GM12878 (cell line): ENCODE data around the gene FCRLB. TPM values are rescaled to one million over a fixed set of nuclear protein-coding genes. Genes with fewer than 3 reads are reported as not detected.

ENCODE experiments used
- BCL11A ChIP-seq: IDR thresholded peaks from 2 replicates; pipeline ENCODE4 v1.6.1; 2011; ENCODE audit warnings: low read depth, low read length
- CBX3 ChIP-seq: fragments of 200-600 bp; sonication (generic); IDR thresholded peaks from 2 replicates; pipeline ENCODE4 v1.6.1; 2016; ENCODE audit warnings: low read depth, borderline replicate concordance
- CBX5 ChIP-seq: sonication (generic); IDR thresholded peaks from 2 replicates; pipeline ENCODE4 v1.6.1; 2016; ENCODE audit warnings: low read depth, moderate library complexity, mild to moderate bottlenecking, inconsistent platforms
- CEBPB ChIP-seq, 2 experiments: fragments of 150-350 bp in 1 of 2; IDR thresholded peaks; 2 replicates each; pipeline ENCODE4 v1.6.1; 2012 to 2014; ENCODE audit warnings: low read depth in 2 of 2, low read length in 2 of 2, borderline replicate concordance in 1 of 2, inconsistent platforms in 1 of 2
- CHD4 ChIP-seq: fragments of 200-600 bp; sonication (generic); IDR thresholded peaks from 2 replicates; pipeline ENCODE4 v1.6.1; 2016; ENCODE audit warnings: mild to moderate bottlenecking
- CREB1 ChIP-seq: IDR thresholded peaks from 2 replicates; pipeline ENCODE4 v1.6.1; 2012; ENCODE audit warnings: low read depth, mild to moderate bottlenecking, inconsistent platforms
- ESRRA ChIP-seq: IDR thresholded peaks from 2 replicates; pipeline ENCODE4 v1.6.1; 2012; ENCODE audit warnings: mild to moderate bottlenecking, low read length, improper control_type of control experiment
- FOS ChIP-seq: IDR thresholded peaks from 3 replicates; pipeline ENCODE4 v1.6.1; 2011; ENCODE audit warnings: borderline replicate concordance; ENCODE audit not compliant: insufficient read length; ENCODE audit errors: extremely low read depth
- GABPA ChIP-seq: IDR thresholded peaks from 2 replicates; pipeline ENCODE4 v1.6.1; 2014; ENCODE audit warnings: antibody characterized with exemption, low read depth, mild to moderate bottlenecking, inconsistent platforms
- IKZF2 ChIP-seq, 2 experiments: fragments of 450-650 bp; IDR thresholded peaks; 2 replicates each; pipeline ENCODE4 v1.6.1; 2017; ENCODE audit warnings: mild to moderate bottlenecking in 2 of 2, moderate library complexity in 2 of 2
- IRF4 ChIP-seq: IDR thresholded peaks from 2 replicates; pipeline ENCODE4 v1.6.1; 2011; ENCODE audit warnings: low read depth, low read length
- JUNB ChIP-seq: IDR thresholded peaks from 2 replicates; pipeline ENCODE4 v1.6.1; 2016; ENCODE audit warnings: antibody characterized with exemption, mild to moderate bottlenecking
- KAT2A ChIP-seq: conservative IDR thresholded peaks from 2 replicates; pipeline ENCODE4 v1.6.1; 2011; ENCODE audit warnings: low read depth, low read length; ENCODE audit not compliant: control insufficient read depth
- LARP7 ChIP-seq: fragments of 450-650 bp; IDR thresholded peaks from 2 replicates; pipeline ENCODE4 v1.6.1; 2017; ENCODE audit warnings: mild to moderate bottlenecking
- NBN ChIP-seq: fragments of 450-650 bp; IDR thresholded peaks from 2 replicates; pipeline ENCODE4 v1.6.1; 2016
- SREBF1 ChIP-seq: IDR thresholded peaks from 2 replicates; pipeline ENCODE4 v1.6.1; 2012; ENCODE audit warnings: mild to moderate bottlenecking, low read length
- SREBF2 ChIP-seq: IDR thresholded peaks from 2 replicates; pipeline ENCODE4 v1.6.1; 2012; ENCODE audit warnings: mild to moderate bottlenecking, low read length
- STAT3 ChIP-seq: IDR thresholded peaks from 2 replicates; pipeline ENCODE4 v1.6.1; 2011; ENCODE audit warnings: low read depth, low read length, improper control_type of control experiment
- TCF7 ChIP-seq: IDR thresholded peaks from 2 replicates; pipeline ENCODE4 v1.6.1; 2014; ENCODE audit warnings: antibody characterized with exemption, borderline replicate concordance
- ZBTB33 ChIP-seq: fragments of 450-650 bp; IDR thresholded peaks from 2 replicates; pipeline ENCODE4 v1.6.1; 2017; ENCODE audit warnings: mild to moderate bottlenecking
- ZNF217 ChIP-seq: fragments of 450-650 bp; IDR thresholded peaks from 2 replicates; pipeline ENCODE4 v1.6.1; 2017; ENCODE audit warnings: antibody characterized with exemption, mild to moderate bottlenecking
- polyA plus RNA-seq, 11 experiments: library from polyadenylated mRNA; depleted of rRNA in 4 of 11; unstranded in 6 of 11; stranded (reverse) in 5 of 11; fragments of >200 nt; fragmentation: Nextera tagmentation in 4 of 11; fragmentation: Illumina TruSeq in 1 of 11; extraction: Ambion mirVana in 4 of 11; extraction: Trizol in 1 of 11; gene quantifications; 1 replicate in 1 of 11; 2 replicates in 10 of 11; pipeline versions ENCODE4 v1.2.1 to v1.2.3, GENCODE V29; 2011 to 2016; ENCODE audit warnings: inconsistent platforms in 2 of 11, missing spikeins in 2 of 11, low read depth in 1 of 11
- total RNA-seq, 4 experiments: library from RNA; depleted of rRNA in 3 of 4; stranded (reverse); fragments of >200 nt in 3 of 4; fragmentation: Illumina TruSeq in 1 of 4; extraction: Trizol in 1 of 4; gene quantifications; 2 replicates each; pipeline versions ENCODE4 v1.2.1 to v1.2.3, GENCODE V29; 2013 to 2021
- TF ChIP-seq, protein P1 (sequence below): fragments of 450-650 bp; IDR thresholded peaks from 2 replicates; pipeline ENCODE4 v1.6.1; 2016; ENCODE audit warnings: mild to moderate bottlenecking
- TF ChIP-seq, protein P2 (sequence below): fragments of 450-650 bp; IDR thresholded peaks from 2 replicates; pipeline ENCODE4 v1.6.1; 2017; ENCODE audit warnings: borderline replicate concordance
- TF ChIP-seq, protein P3 (sequence below): fragments of 450-650 bp; IDR thresholded peaks from 2 replicates; pipeline ENCODE4 v1.6.1; 2016; ENCODE audit warnings: mild to moderate bottlenecking, moderate library complexity, borderline replicate concordance

FCRLB gene
- total and polyA plus RNA-seq, 10 of the 15 experiments (the other 5 are each of a cell fraction or from before 2014, with no cell fraction given): 0.55 to 11.7 (median 5.6) TPM

DNA sequence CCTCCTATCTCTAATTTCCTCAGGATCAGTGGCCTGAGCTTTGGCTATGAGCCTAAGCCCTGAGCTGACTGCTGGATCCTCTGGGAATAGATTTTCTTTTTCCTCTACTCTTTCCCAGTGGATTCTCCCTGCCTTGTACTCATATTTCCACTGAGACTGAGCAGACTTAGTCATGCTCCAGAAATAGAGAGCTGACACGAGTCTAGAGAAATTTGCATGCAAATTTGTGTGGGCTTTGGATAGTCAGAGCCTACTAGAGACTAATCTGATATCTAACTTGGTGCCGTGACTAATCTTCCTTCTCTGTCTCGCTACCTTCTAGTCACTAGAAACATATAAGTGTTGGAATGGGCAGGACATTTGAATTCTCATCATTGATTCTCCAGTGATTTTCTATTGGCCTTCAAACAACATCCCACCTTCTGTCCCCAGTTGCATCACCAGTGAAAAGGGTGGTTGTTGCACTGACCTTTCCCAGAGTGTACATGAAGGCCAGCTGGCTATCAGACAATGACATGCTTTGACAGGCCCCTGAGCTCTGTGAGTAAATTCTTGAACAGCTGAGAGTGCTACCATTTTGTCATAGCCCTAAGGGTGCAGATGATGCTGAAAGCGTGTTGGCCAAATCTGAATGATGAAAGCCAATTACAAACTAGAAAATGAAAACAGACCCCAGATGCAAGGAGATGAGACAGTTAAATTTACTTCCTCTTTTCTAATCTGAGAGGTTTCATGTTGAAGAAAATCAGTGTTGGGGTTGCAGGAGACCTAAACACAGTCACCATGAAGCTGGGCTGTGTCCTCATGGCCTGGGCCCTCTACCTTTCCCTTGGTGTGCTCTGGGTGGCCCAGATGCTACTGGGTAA is 14.6 kb upstream of the FCRLB start, which contains the start of gene FCRLA (continued):
- TF ChIP-seq BCL11A: peak; percentile 64; the same call in 1 of the 2 replicates
- peak; percentile 89 for TF ChIP-seq JUNB
- TF ChIP-seq, protein P1, sequence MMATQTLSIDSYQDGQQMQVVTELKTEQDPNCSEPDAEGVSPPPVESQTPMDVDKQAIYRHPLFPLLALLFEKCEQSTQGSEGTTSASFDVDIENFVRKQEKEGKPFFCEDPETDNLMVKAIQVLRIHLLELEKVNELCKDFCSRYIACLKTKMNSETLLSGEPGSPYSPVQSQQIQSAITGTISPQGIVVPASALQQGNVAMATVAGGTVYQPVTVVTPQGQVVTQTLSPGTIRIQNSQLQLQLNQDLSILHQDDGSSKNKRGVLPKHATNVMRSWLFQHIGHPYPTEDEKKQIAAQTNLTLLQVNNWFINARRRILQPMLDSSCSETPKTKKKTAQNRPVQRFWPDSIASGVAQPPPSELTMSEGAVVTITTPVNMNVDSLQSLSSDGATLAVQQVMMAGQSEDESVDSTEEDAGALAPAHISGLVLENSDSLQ: peak; percentile 76
- TF ChIP-seq ZBTB33: no peak
- TF ChIP-seq, protein P2, sequence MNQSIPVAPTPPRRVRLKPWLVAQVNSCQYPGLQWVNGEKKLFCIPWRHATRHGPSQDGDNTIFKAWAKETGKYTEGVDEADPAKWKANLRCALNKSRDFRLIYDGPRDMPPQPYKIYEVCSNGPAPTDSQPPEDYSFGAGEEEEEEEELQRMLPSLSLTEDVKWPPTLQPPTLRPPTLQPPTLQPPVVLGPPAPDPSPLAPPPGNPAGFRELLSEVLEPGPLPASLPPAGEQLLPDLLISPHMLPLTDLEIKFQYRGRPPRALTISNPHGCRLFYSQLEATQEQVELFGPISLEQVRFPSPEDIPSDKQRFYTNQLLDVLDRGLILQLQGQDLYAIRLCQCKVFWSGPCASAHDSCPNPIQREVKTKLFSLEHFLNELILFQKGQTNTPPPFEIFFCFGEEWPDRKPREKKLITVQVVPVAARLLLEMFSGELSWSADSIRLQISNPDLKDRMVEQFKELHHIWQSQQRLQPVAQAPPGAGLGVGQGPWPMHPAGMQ: no peak
- no peak for TF ChIP-seq GABPA
- no peak for TF ChIP-seq CBX3
- no peak for TF ChIP-seq SREBF1
- no peak for TF ChIP-seq KAT2A
- no peak for TF ChIP-seq CHD4
- TF ChIP-seq CBX5: peak; percentile 93; the same call in 1 of the 2 replicates
- TF ChIP-seq LARP7: no peak
- no peak for TF ChIP-seq STAT3
- no peak; a peak in 1 of 4 replicates for TF ChIP-seq CEBPB (IDR thresholded peaks at IDR 0.05; ENCODE audit: borderline replicate concordance in 1 of 2, low read depth in 2 of 2, low read length in 2 of 2)
- TF ChIP-seq SREBF2: no peak
- peak; percentile 81 for TF ChIP-seq IRF4
- no peak for TF ChIP-seq ESRRA
- peak; percentile 91 for TF ChIP-seq CREB1
- TF ChIP-seq ZNF217: no peak
- TF ChIP-seq NBN: 0 out of 2 replicates have a peak, but pooled peaks have one; percentile 32
- 0 out of 2 replicates have a peak, but pooled peaks have one; percentile 46 for TF ChIP-seq TCF7
- peak; percentile 71 to 92 for TF ChIP-seq IKZF2 (IDR thresholded peaks at IDR 0.05)
- TF ChIP-seq, protein P3, sequence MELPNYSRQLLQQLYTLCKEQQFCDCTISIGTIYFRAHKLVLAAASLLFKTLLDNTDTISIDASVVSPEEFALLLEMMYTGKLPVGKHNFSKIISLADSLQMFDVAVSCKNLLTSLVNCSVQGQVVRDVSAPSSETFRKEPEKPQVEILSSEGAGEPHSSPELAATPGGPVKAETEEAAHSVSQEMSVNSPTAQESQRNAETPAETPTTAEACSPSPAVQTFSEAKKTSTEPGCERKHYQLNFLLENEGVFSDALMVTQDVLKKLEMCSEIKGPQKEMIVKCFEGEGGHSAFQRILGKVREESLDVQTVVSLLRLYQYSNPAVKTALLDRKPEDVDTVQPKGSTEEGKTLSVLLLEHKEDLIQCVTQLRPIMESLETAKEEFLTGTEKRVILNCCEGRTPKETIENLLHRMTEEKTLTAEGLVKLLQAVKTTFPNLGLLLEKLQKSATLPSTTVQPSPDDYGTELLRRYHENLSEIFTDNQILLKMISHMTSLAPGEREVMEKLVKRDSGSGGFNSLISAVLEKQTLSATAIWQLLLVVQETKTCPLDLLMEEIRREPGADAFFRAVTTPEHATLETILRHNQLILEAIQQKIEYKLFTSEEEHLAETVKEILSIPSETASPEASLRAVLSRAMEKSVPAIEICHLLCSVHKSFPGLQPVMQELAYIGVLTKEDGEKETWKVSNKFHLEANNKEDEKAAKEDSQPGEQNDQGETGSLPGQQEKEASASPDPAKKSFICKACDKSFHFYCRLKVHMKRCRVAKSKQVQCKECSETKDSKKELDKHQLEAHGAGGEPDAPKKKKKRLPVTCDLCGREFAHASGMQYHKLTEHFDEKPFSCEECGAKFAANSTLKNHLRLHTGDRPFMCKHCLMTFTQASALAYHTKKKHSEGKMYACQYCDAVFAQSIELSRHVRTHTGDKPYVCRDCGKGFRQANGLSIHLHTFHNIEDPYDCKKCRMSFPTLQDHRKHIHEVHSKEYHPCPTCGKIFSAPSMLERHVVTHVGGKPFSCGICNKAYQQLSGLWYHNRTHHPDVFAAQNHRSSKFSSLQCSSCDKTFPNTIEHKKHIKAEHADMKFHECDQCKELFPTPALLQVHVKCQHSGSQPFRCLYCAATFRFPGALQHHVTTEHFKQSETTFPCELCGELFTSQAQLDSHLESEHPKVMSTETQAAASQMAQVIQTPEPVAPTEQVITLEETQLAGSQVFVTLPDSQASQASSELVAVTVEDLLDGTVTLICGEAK: no peak
- TF ChIP-seq FOS: no peak
